AG10803 (cell line): Measurements from ENCODE around the gene TBATA.

Experiments
- DNase-seq: peaks from one replicate; pipeline ENCODE4 v3.0.0; 2010; ENCODE audit warnings: low read depth
- H3K4me3 ChIP-seq: 2 replicates; pipeline ENCODE4 v1.5.1; 2011; ENCODE audit warnings: mild to moderate bottlenecking, low read length, control low read depth
- CTCF ChIP-seq: conservative IDR thresholded peaks from 2 replicates; pipeline ENCODE4 v1.5.1; 2011; ENCODE audit warnings: mild to moderate bottlenecking, low read length, control low read depth, inconsistent platforms

TBATA gene

GRCh38 chr10:70722820-70723424, 62.3 kb downstream of the TBATA start:
- no peak for TF ChIP-seq CTCF
- peak; percentile 76 for DNase-seq
- no peak overlapping the region for H3K4me3 ChIP-seq
